Neural cell (in vitro differentiated cells): ENCODE results near the gene PTPRF. TPM values are rescaled to one million over a fixed set of nuclear protein-coding genes. Genes with fewer than 3 reads are reported as not detected.

ENCODE experiments used
- H2AFZ ChIP-seq: fragments of 200-600, 300-800 bp; sonication (generic), shearing (Covaris generic); 2 replicates; pipeline ENCODE4 v1.6.0; 2014; ENCODE audit warnings: low read depth, mild to moderate bottlenecking, antibody characterized with exemption, low read length, moderate library complexity
- H3F3A ChIP-seq: fragments of 200-600 bp; shearing (Covaris generic); 2 replicates; pipeline ENCODE4 v1.6.1; 2016; ENCODE audit warnings: mild to moderate bottlenecking, moderate library complexity, mixed read lengths, antibody characterized with exemption, low read length; ENCODE audit not compliant: insufficient read depth, poor library complexity, severe bottlenecking
- H3K27ac ChIP-seq: fragments of 200-600, 300-800 bp; sonication (generic), shearing (Covaris generic); 2 replicates; pipeline ENCODE4 v1.5.1; 2014; ENCODE audit warnings: mild to moderate bottlenecking, low read length, moderate library complexity
- H3K27me3 ChIP-seq: fragments of 300-800, 200-600 bp; sonication (generic), shearing (Covaris generic); 2 replicates; pipeline ENCODE4 v1.6.0; 2014; ENCODE audit warnings: mild to moderate bottlenecking, low read depth, low read length, moderate library complexity; ENCODE audit not compliant: insufficient read depth
- H3K36me3 ChIP-seq: fragments of 300-800, 200-600 bp; sonication (generic), shearing (Covaris generic); 2 replicates; pipeline ENCODE4 v1.5.1; 2014; ENCODE audit warnings: mild to moderate bottlenecking, antibody characterized with exemption, low read length, moderate library complexity; ENCODE audit not compliant: insufficient read depth
- H3K4me2 ChIP-seq: fragments of 300-800, 200-600 bp; sonication (generic), shearing (Covaris generic); 2 replicates; pipeline ENCODE4 v1.6.0; 2014; ENCODE audit warnings: mild to moderate bottlenecking, low read length
- H3K4me3 ChIP-seq: fragments of 300-800, 200-600 bp; sonication (generic), shearing (Covaris generic); 2 replicates; pipeline ENCODE4 v1.5.1; 2014; ENCODE audit warnings: mild to moderate bottlenecking, low read length, moderate library complexity
- H3K79me2 ChIP-seq: fragments of 200-600 bp; shearing (Covaris generic); replicated peaks from 2 replicates; pipeline ENCODE4 v1.6.0; 2014; ENCODE audit warnings: mild to moderate bottlenecking, low read length, moderate library complexity; ENCODE audit not compliant: insufficient read depth
- H3K9ac ChIP-seq: fragments of 300-800, 200-600 bp; sonication (generic), shearing (Covaris generic); 2 replicates; pipeline ENCODE4 v1.6.1; 2016; ENCODE audit warnings: mild to moderate bottlenecking, low read length, mixed read lengths
- H3K9me2 ChIP-seq: fragments of 200-600 bp; shearing (Covaris generic); 2 replicates; pipeline ENCODE4 v1.6.1; 2016; ENCODE audit warnings: mild to moderate bottlenecking, low read length, mixed read lengths; ENCODE audit not compliant: insufficient read depth
- H3K9me3 ChIP-seq: fragments of 200-600, 300-800 bp; sonication (generic), shearing (Covaris generic); 2 replicates; pipeline ENCODE4 v1.6.1; 2016; ENCODE audit warnings: mild to moderate bottlenecking, mixed run types, low read length, moderate library complexity, mixed read lengths
- H4K20me1 ChIP-seq: fragments of 200-600 bp; shearing (Covaris generic); 2 replicates; pipeline ENCODE4 v1.6.1; 2016; ENCODE audit warnings: mild to moderate bottlenecking, mixed run types; ENCODE audit not compliant: insufficient read depth
- CTCF ChIP-seq: fragments of 450-650 bp; IDR thresholded peaks from 2 replicates; pipeline ENCODE4 v1.5.1; 2014; ENCODE audit warnings: antibody characterized with exemption, mild to moderate bottlenecking, moderate library complexity; ENCODE audit not compliant: poor library complexity, severe bottlenecking
- EP300 ChIP-seq: fragments of 450-650 bp; conservative IDR thresholded peaks from 2 replicates; pipeline ENCODE4 v1.6.1; 2014; ENCODE audit warnings: antibody characterized with exemption, mild to moderate bottlenecking, moderate library complexity; ENCODE audit not compliant: poor library complexity, severe bottlenecking
- EZH2 ChIP-seq: fragments of 200-600, 300-800 bp; shearing (Covaris generic), sonication (generic); IDR thresholded peaks from 2 replicates; pipeline ENCODE4 v1.6.1; 2014; ENCODE audit warnings: antibody characterized with exemption, low read length, borderline replicate concordance, mild to moderate bottlenecking; ENCODE audit not compliant: insufficient read depth, poor library complexity, severe bottlenecking
- MXI1 ChIP-seq: fragments of 450-650 bp; conservative IDR thresholded peaks from 2 replicates; pipeline ENCODE4 v1.6.1; 2014; ENCODE audit warnings: antibody characterized with exemption, mild to moderate bottlenecking; ENCODE audit not compliant: poor library complexity, severe bottlenecking
- POLR2AphosphoS5 ChIP-seq: IDR thresholded peaks from 2 replicates; pipeline ENCODE4 v1.6.1; 2012
- RAD21 ChIP-seq: fragments of 450-650 bp; conservative IDR thresholded peaks from 2 replicates; pipeline ENCODE4 v1.6.1; 2014; ENCODE audit warnings: antibody characterized with exemption, mild to moderate bottlenecking, moderate library complexity
- REST ChIP-seq: IDR thresholded peaks from 2 replicates; pipeline ENCODE4 v1.6.1; 2012; ENCODE audit warnings: borderline replicate concordance
- SMC3 ChIP-seq: fragments of 450-650 bp; conservative IDR thresholded peaks from 2 replicates; pipeline ENCODE4 v1.6.1; 2014; ENCODE audit warnings: antibody characterized with exemption, mild to moderate bottlenecking, moderate library complexity; ENCODE audit not compliant: poor library complexity
- TAF1 ChIP-seq: IDR thresholded peaks from 2 replicates; pipeline ENCODE4 v1.6.1; 2012; ENCODE audit warnings: low read depth
- polyA plus RNA-seq: library from polyadenylated mRNA; depleted of rRNA; stranded (reverse); fragments of >200 nt; gene quantifications from 2 replicates; pipeline ENCODE4 v1.2.3, GENCODE V29; 2014

PTPRF gene
- polyA plus RNA-seq, 1 donor from 2014 or later: 66.6 TPM

- Histone ChIP-seq H3K4me3 (no peak overlapping the region), H3K79me2 (no peaks in the 10 kb centered on the region), H3K9me2 (no peaks in the 10 kb centered on the region), H3K27ac (no peak overlapping the region), H3F3A (no peaks in the 10 kb centered on the region), H3K9me3 (no peaks in the 10 kb centered on the region), H3K4me2 (no peak overlapping the region), H3K27me3 (no peaks in the 10 kb centered on the region), H4K20me1 (no peaks in the 10 kb centered on the region), H2AFZ (no peak overlapping the region), H3K36me3 (no peaks in the 10 kb centered on the region), H3K9ac (no peak overlapping the region)
- TF ChIP-seq EP300: no peak
- no peak for TF ChIP-seq CTCF
- no peak for TF ChIP-seq EZH2
- TF ChIP-seq SMC3: no peak
- no peak for TF ChIP-seq RAD21
- no peak for TF ChIP-seq POLR2AphosphoS5
- no peak for TF ChIP-seq REST
- TF ChIP-seq MXI1: no peak
- TF ChIP-seq TAF1: no peak
Observed at GRCh38 chr1:43669878-43670277, 139.2 kb downstream of the PTPRF start.

- Histone ChIP-seq H3K9ac (no peak overlapping the region), H3K79me2 (no peaks in the 10 kb centered on the region), H3F3A (no peaks in the 10 kb centered on the region), H3K27me3 (no peaks in the 10 kb centered on the region), H3K27ac (no peak overlapping the region), H4K20me1 (no peaks in the 10 kb centered on the region), H3K4me3 (no peak overlapping the region), H2AFZ (no peak overlapping the region), H3K36me3 (no peaks in the 10 kb centered on the region), H3K4me2 (no peak overlapping the region), H3K9me2 (no peaks in the 10 kb centered on the region), H3K9me3 (no peaks in the 10 kb centered on the region)
- no peak for TF ChIP-seq POLR2AphosphoS5
- TF ChIP-seq EP300: no peak
- no peak for TF ChIP-seq RAD21
- TF ChIP-seq CTCF: no peak
- TF ChIP-seq REST: no peak
- TF ChIP-seq MXI1: no peak
- no peak for TF ChIP-seq SMC3
- TF ChIP-seq EZH2: no peak
- no peak for TF ChIP-seq TAF1
Observed at GRCh38 chr1:43671193-43671592, 140.5 kb downstream of the PTPRF start.
